Tibial nerve (tissue), 4 donors: ENCODE results near the gene KAZN.

Experiments
- CTCF ChIP-seq, 5 experiments: fragments of 200-600 bp in 3 of 5; fragments of 450-650 bp in 2 of 5; sonication (generic) in 3 of 5; IDR thresholded peaks; one replicate each; pipeline ENCODE4 v1.5.1; 2016 to 2019; ENCODE audit warnings: antibody characterized with exemption in 5 of 5, mild to moderate bottlenecking in 3 of 5, moderate library complexity in 2 of 5
- EP300 ChIP-seq, 2 donors: sonication (generic); formaldehyde crosslinking; IDR thresholded peaks; one replicate each; pipeline ENCODE4 v1.6.1; 2017; ENCODE audit warnings: antibody characterized with exemption in 2 of 2, mild to moderate bottlenecking in 1 of 2
- POLR2A ChIP-seq, 2 donors: fragments of 450-650 bp; IDR thresholded peaks; one replicate each; pipeline ENCODE4 v1.6.1; 2017; ENCODE audit warnings: antibody characterized with exemption in 2 of 2, mild to moderate bottlenecking in 2 of 2, moderate library complexity in 2 of 2

- TF ChIP-seq CTCF (IDR thresholded peaks at IDR 0.05): no peak
- TF ChIP-seq EP300 (IDR thresholded peaks at IDR 0.05): no peak
- no peak for TF ChIP-seq POLR2A (IDR thresholded peaks at IDR 0.05)
Measured at GRCh38 chr1:14948112-14948652, 349.7 kb downstream of the KAZN start.
